Right lobe of liver (tissue), 6 donors: ENCODE data around the gene KCNA5. TPM values are rescaled to one million over a fixed set of nuclear protein-coding genes. Genes with fewer than 3 reads are reported as not detected.

Source experiments
- ATAC-seq, 4 donors: fragments of 200-7000 bp; cut with Tn5 transposase; one replicate each; pipeline ENCODE4 v1.9.1; 2020; ENCODE audit warnings: mild to moderate bottlenecking in 4 of 4, moderate library complexity in 4 of 4
- DNase-seq, 3 donors: peaks; one replicate each; pipeline ENCODE4 v3.0.0-alpha.2; 2020
- H3K27ac ChIP-seq, 3 donors: fragments of 200-600 bp; one replicate each; pipeline ENCODE4 v1.8.0; 2022
- H3K27me3 ChIP-seq, 2 donors: fragments of 200-600 bp; one replicate each; pipeline ENCODE4 v1.8.0; 2022
- H3K36me3 ChIP-seq, 4 donors: fragments of 200-600 bp; sonication (generic) in 1 of 4; one replicate each; pipeline versions ENCODE4 v1.5.1 to v1.8.0; 2017 to 2022; ENCODE audit warnings: control low read depth in 1 of 4
- H3K4me1 ChIP-seq, 4 donors: fragments of 200-600 bp; sonication (generic) in 1 of 4; one replicate each; pipeline versions ENCODE4 v1.5.1 to v1.8.0; 2017 to 2022; ENCODE audit warnings: control low read depth in 1 of 4
- H3K4me3 ChIP-seq, 3 donors: fragments of 200-600 bp; one replicate each; pipeline ENCODE4 v1.8.0; 2022
- H3K9me3 ChIP-seq, 4 donors: fragments of 200-600 bp; sonication (generic) in 1 of 4; one replicate each; pipeline versions ENCODE4 v1.5.1 to v1.8.0; 2017 to 2022; ENCODE audit warnings: control low read depth in 1 of 4
- CTCF ChIP-seq, 4 donors: fragments of 200-600 bp in 3 of 4; fragments of 450-650 bp in 1 of 4; IDR thresholded peaks; one replicate each; pipeline versions ENCODE4 v1.5.1 to v1.8.0; 2016 to 2022; ENCODE audit warnings: antibody characterized with exemption in 4 of 4, mild to moderate bottlenecking in 2 of 4
- POLR2A ChIP-seq: fragments of 450-650 bp; IDR thresholded peaks from one replicate; pipeline ENCODE4 v1.6.1; 2017; ENCODE audit warnings: antibody characterized with exemption, mild to moderate bottlenecking
- WGBS: methylation state at CpG from one replicate; pipeline ENCODE4 v1.1.6; 2018; ENCODE audit warnings: low coverage, low lambda C conversion rate; ENCODE audit not compliant: insufficient coverage; ENCODE audit errors: missing lambda C conversion rate; 5-methylcytosine and 5-hydroxymethylcytosine counted together
- intact Hi-C, 2 donors: fragments of 100-400 bp; cut with DNase I; formaldehyde crosslinking; loops; one replicate each; pipeline versions ENCODE4 v1.11.2 to v1.14.1; 2022
- total RNA-seq, 6 experiments: library from RNA; depleted of rRNA in 2 of 6; stranded (reverse); fragments of >200 nt in 2 of 6; fragmentation: NEBNext Ultra II Directional in 3 of 6; extraction: Animal tissue kit (Norgen Biotek cat#: 25700) in 3 of 6; gene quantifications; one replicate each; pipeline versions ENCODE4 v1.1.0 to v1.2.4, GENCODE V29; 2016 to 2023
- donor health status: DM: no; HTN: yes; CAD: no.
- donor health status: DM: no; HTN: no; CAD: no.
- donor health status: DM: no; HTN: no; CAD: no.
- donor health status: DM: no; HTN: yes; CAD: no.
- donor health status: DM: no; HTN: yes; CAD: no.

Gene KCNA5
- total RNA-seq, 6 experiments from 2014 or later: 0.09 to 0.25 TPM; not detected in 4

GRCh38 chr12:5035618-5036017 lies 8.1 kb upstream of the KCNA5 start:
- Histone ChIP-seq H3K4me1 (no peaks in the 10 kb centered on the region), H3K27me3 (no peaks in the 10 kb centered on the region), H3K9me3 (no peaks in the 10 kb centered on the region), H3K27ac (no peak overlapping the region), H3K36me3 (no peaks in the 10 kb centered on the region), H3K4me3 (no peak overlapping the region)
- DNase-seq: no peak
- intact Hi-C loops: no loop called here
- no peak for ATAC-seq
- WGBS: 59% methylated on average over 6 of the region's 6 CpGs
- no peak for TF ChIP-seq POLR2A
- no peak for TF ChIP-seq CTCF (IDR thresholded peaks at IDR 0.05)

- no peaks in the 10 kb centered on the region for H3K27me3 ChIP-seq
- no peaks in the 10 kb centered on the region for H3K36me3 ChIP-seq
- 62% methylated on average over 7 of the region's 7 CpGs for WGBS
- intact Hi-C loops: no loop called here
- H3K4me3 ChIP-seq: no peak overlapping the region
- ATAC-seq: no peak
- H3K27ac ChIP-seq: no peak overlapping the region
- TF ChIP-seq CTCF (IDR thresholded peaks at IDR 0.05): no peak
- no peak for TF ChIP-seq POLR2A
- no peaks in the 10 kb centered on the region for H3K4me1 ChIP-seq
- no peak for DNase-seq
- H3K9me3 ChIP-seq: no peaks in the 10 kb centered on the region
These were observed 7.6 kb upstream of the KCNA5 start for GRCh38 chr12:5036031-5036430.

GRCh38 chr12:5037795-5038357 lies 5.8 kb upstream of the KCNA5 start:
- DNase-seq: no peak
- no peak for ATAC-seq
- WGBS: 63% methylated on average over 9 of the region's 9 CpGs
- intact Hi-C loops: no loop called here
- no peaks in the 10 kb centered on the region for H3K36me3 ChIP-seq
- H3K9me3 ChIP-seq: no peaks in the 10 kb centered on the region
- no peak overlapping the region for H3K27ac ChIP-seq
- H3K4me3 ChIP-seq: no peak overlapping the region
- no peaks in the 10 kb centered on the region for H3K4me1 ChIP-seq
- no peak for TF ChIP-seq POLR2A
- TF ChIP-seq CTCF (IDR thresholded peaks at IDR 0.05): no peak
- no peaks in the 10 kb centered on the region for H3K27me3 ChIP-seq

GRCh38 chr12:5038781-5039311 lies 4.8 kb upstream of the KCNA5 start:
- DNase-seq (no peak), ATAC-seq (no peak)
- Histone ChIP-seq H3K9me3 (no peaks in the 10 kb centered on the region), H3K4me3 (no peak overlapping the region), H3K27me3 (no peaks in the 10 kb centered on the region), H3K27ac (no peak overlapping the region), H3K36me3 (no peaks in the 10 kb centered on the region), H3K4me1 (no peaks in the 10 kb centered on the region)
- intact Hi-C loops: no loop called here
- WGBS: 13% methylated on average over 4 of the region's 4 CpGs
- TF ChIP-seq POLR2A (no peak), CTCF (IDR thresholded peaks at IDR 0.05) (no peak)
